ENCODE results near the gene KRT12. TPM values are rescaled to one million over a fixed set of nuclear protein-coding genes. Genes with fewer than 3 reads are reported as not detected.

KRT12 gene
- total RNA-seq, 1 experiment from 2014 or later, result not detected

GRCh38 chr17:40812639-40813038, 54.4 kb downstream of the KRT12 start:
- Histone ChIP-seq H2AFZ (ENCODE audit: low read length) (no peak overlapping the region), H4K20me1 (ENCODE audit: insufficient read depth, low read depth, low read length) (no peaks in the 10 kb centered on the region), H3K9me3 (ENCODE audit: low read length) (no peaks in the 10 kb centered on the region), H3K27ac (ENCODE audit: low read length) (no peak overlapping the region), H3K4me2 (ENCODE audit: low read depth, low read length, poor library complexity, severe bottlenecking) (no peak overlapping the region), H3K79me2 (ENCODE audit: low read length) (no peaks in the 10 kb centered on the region), H3K36me3 (ENCODE audit: insufficient read depth, low read length) (peaks cover 5% of the 10 kb centered on the region), H3K9me2 (replicated peaks; ENCODE audit: insufficient read depth, low read length) (no peaks in the 10 kb centered on the region), H3K27me3 (ENCODE audit: low read length) (no peaks in the 10 kb centered on the region), H3K9ac (ENCODE audit: low read length) (no peak overlapping the region), H3K4me3 (ENCODE audit: low read length) (no peak overlapping the region), H3K4me1 (ENCODE audit: low read length) (peaks cover 6% of the 10 kb centered on the region)
- no peak for DNase-seq

Other genes starting within 250 kb of the KRT12 start
- 68.6 and 72.2 TPM in 2 replicates for gene SMARCE1, start 219.4 kb downstream of the KRT12 start, total RNA-seq (2014; rRNA removed; shearing (Covaris generic); ENCODE audit: low replicate concordance)
- not detected in 2 replicates for gene KRT222, start 202.0 kb downstream of the KRT12 start, total RNA-seq (2014; rRNA removed; shearing (Covaris generic); ENCODE audit: low replicate concordance)
- gene KRT24, start 163.5 kb downstream of the KRT12 start, total RNA-seq (2014; rRNA removed; shearing (Covaris generic); ENCODE audit: low replicate concordance), result not detected in 2 replicates
- not detected in 2 replicates for gene KRT25, start 111.9 kb downstream of the KRT12 start, total RNA-seq (2014; rRNA removed; shearing (Covaris generic); ENCODE audit: low replicate concordance)
- not detected in 2 replicates for gene KRT26, start 95.0 kb downstream of the KRT12 start, total RNA-seq (2014; rRNA removed; shearing (Covaris generic); ENCODE audit: low replicate concordance)
- gene KRT27, start 84.7 kb downstream of the KRT12 start, total RNA-seq (2014; rRNA removed; shearing (Covaris generic); ENCODE audit: low replicate concordance), result not detected in 2 replicates
- gene KRT28, start 67.3 kb downstream of the KRT12 start, total RNA-seq (2014; rRNA removed; shearing (Covaris generic); ENCODE audit: low replicate concordance), result not detected in 2 replicates
- 14.9 and 21.6 TPM in 2 replicates for gene KRT10, start 44.6 kb downstream of the KRT12 start, total RNA-seq (2014; rRNA removed; shearing (Covaris generic); ENCODE audit: low replicate concordance)
- not detected in 2 replicates for gene KRT20, start 18.0 kb upstream of the KRT12 start, total RNA-seq (2014; rRNA removed; shearing (Covaris generic); ENCODE audit: low replicate concordance)
- not detected in 2 replicates for gene KRT23, start 70.4 kb upstream of the KRT12 start, total RNA-seq (2014; rRNA removed; shearing (Covaris generic); ENCODE audit: low replicate concordance)
- not detected in 2 replicates for gene KRT39, start 99.7 kb upstream of the KRT12 start, total RNA-seq (2014; rRNA removed; shearing (Covaris generic); ENCODE audit: low replicate concordance)
- not detected in 2 replicates for gene KRT40, start 117.1 kb upstream of the KRT12 start, total RNA-seq (2014; rRNA removed; shearing (Covaris generic); ENCODE audit: low replicate concordance)
- gene KRTAP3-3, start 126.9 kb upstream of the KRT12 start, total RNA-seq (2014; rRNA removed; shearing (Covaris generic); ENCODE audit: low replicate concordance), result not detected in 2 replicates
- not detected in 2 replicates for gene KRTAP3-2, start 132.7 kb upstream of the KRT12 start, total RNA-seq (2014; rRNA removed; shearing (Covaris generic); ENCODE audit: low replicate concordance)
- not detected in 2 replicates for gene KRTAP3-1, start 141.9 kb upstream of the KRT12 start, total RNA-seq (2014; rRNA removed; shearing (Covaris generic); ENCODE audit: low replicate concordance)
- not detected in 2 replicates for gene KRTAP1-5, start 160.0 kb upstream of the KRT12 start, total RNA-seq (2014; rRNA removed; shearing (Covaris generic); ENCODE audit: low replicate concordance)
- gene KRTAP1-4, start 163.0 kb upstream of the KRT12 start, total RNA-seq (2014; rRNA removed; shearing (Covaris generic); ENCODE audit: low replicate concordance), result not detected in 2 replicates
- not detected in 2 replicates for gene KRTAP1-3, start 167.7 kb upstream of the KRT12 start, total RNA-seq (2014; rRNA removed; shearing (Covaris generic); ENCODE audit: low replicate concordance)
- not detected in 2 replicates for gene KRTAP1-1, start 174.2 kb upstream of the KRT12 start, total RNA-seq (2014; rRNA removed; shearing (Covaris generic); ENCODE audit: low replicate concordance)
- not detected in 2 replicates for gene KRTAP2-1, start 180.1 kb upstream of the KRT12 start, total RNA-seq (2014; rRNA removed; shearing (Covaris generic); ENCODE audit: low replicate concordance)
- not detected in 2 replicates for gene KRTAP2-2, start 188.0 kb upstream of the KRT12 start, total RNA-seq (2014; rRNA removed; shearing (Covaris generic); ENCODE audit: low replicate concordance)
- not detected in 2 replicates for gene KRTAP2-3, start 192.9 kb upstream of the KRT12 start, total RNA-seq (2014; rRNA removed; shearing (Covaris generic); ENCODE audit: low replicate concordance)
- not detected in 2 replicates for gene KRTAP2-4, start 198.7 kb upstream of the KRT12 start, total RNA-seq (2014; rRNA removed; shearing (Covaris generic); ENCODE audit: low replicate concordance)
- not detected in 2 replicates for gene KRTAP4-7, start 216.9 kb upstream of the KRT12 start, total RNA-seq (2014; rRNA removed; shearing (Covaris generic); ENCODE audit: low replicate concordance)
- gene KRTAP4-8, start 230.9 kb upstream of the KRT12 start, total RNA-seq (2014; rRNA removed; shearing (Covaris generic); ENCODE audit: low replicate concordance), result not detected in 2 replicates
- not detected in 2 replicates for gene KRTAP4-16, start 235.0 kb upstream of the KRT12 start, total RNA-seq (2014; rRNA removed; shearing (Covaris generic); ENCODE audit: low replicate concordance)
- gene KRTAP4-9, start 238.2 kb upstream of the KRT12 start, total RNA-seq (2014; rRNA removed; shearing (Covaris generic); ENCODE audit: low replicate concordance), result not detected in 2 replicates